HG02973 (cell line): ENCODE results near the gene OGN.

Experiments
- ATAC-seq: cut with Tn5 transposase; IDR thresholded peaks from one replicate; pipeline ENCODE4 v1.9.1; 2021; ENCODE audit warnings: moderate library complexity; ENCODE audit not compliant: unreplicated experiment

OGN gene

GRCh38 chr9:92349771-92350739, 54.3 kb downstream of the OGN start:
- ATAC-seq, result no peak

DNA sequence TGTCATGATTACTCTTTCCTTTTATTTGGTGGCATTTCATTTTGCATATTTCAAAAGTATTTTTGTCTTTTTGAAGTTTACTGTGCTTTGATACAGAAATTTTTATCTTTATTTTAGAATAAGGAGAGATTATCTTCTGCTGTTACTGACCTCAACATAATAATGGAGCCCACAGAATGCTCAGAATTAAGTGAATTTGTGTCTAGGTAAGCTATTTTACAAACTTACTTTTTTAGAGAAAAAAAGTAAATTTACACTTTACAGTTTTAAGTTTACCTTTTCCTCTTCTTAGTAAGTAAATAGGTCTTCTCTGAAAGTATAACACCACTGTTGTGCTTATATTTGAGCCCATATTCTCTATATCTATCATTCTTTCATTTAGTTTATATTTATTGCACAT, 58.8 kb downstream of the OGN start:
- ATAC-seq, result no peak

DNA sequence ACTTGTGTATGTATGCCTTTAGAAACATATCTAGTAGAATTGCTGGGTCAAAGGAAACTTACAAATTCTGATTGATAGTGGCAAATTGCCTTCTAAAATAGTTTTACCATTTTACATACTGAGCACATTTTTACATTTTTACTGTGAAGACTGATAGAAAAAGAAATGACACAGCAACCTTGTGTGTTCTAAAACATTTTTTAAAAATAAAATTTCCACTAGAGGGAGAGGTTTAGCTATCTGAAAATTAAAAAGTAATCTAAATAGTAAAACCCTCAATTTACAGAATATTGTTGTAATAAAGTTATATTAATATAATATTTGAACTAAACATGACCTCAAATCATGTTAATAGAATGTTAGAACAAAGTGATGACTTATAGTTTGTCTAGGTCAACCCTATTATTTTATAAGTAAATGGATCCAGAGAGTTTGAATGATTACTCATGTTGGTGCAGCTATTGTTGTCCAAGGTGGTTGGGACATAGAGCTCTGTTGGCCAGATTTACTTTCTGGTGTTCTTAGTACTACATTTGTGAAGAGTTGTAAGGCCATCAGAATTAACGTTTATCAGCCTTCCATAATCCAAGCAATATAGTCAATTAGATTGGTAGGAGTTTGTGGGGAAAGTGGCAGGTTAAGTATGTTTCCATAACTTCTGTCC, 61.4 kb downstream of the OGN start:
- ATAC-seq, result no peak

DNA sequence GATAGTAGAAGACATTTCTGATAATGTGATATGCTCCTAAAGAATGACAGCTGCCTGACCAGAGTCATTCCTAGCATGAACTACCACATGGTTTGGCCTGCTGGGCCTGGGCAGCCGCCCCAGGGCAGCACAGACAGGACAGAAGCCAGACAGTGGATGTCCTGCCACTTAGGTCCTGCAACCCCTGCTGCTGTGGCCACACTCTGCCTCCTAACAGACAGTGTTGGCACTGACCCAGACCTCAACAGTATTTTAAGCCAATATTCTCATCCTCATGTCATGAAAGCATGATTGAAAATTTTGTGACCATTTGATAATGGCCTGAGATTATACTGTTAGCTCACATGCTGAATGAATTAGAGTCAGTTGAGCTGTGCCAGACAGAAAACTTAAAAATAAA, 62.8 kb downstream of the OGN start:
- ATAC-seq, result no peak

GRCh38 chr9:92333282-92333634, 71.1 kb downstream of the OGN start:
- no peak for ATAC-seq
